GM23248 (cell line): ENCODE data around the gene PLA2G10.

Experiments used
- EZH2 ChIP-seq: fragments of 200-600 bp; sonication (generic); IDR thresholded peaks from 2 replicates; pipeline ENCODE4 v1.6.1; 2018; ENCODE audit warnings: antibody characterized with exemption, mild to moderate bottlenecking; ENCODE audit not compliant: insufficient read depth, poor library complexity, severe bottlenecking
- EZH2phosphoT487 ChIP-seq: fragments of 200-600 bp; sonication (generic); IDR thresholded peaks from 2 replicates; pipeline ENCODE4 v1.6.1; 2018; ENCODE audit warnings: antibody characterized with exemption, moderate library complexity, mild to moderate bottlenecking, low read depth; ENCODE audit not compliant: insufficient read depth

- TF ChIP-seq EZH2phosphoT487 (no peak), EZH2 (no peak)
Observed at GRCh38 chr16:14649816-14650215, 44.3 kb downstream of the PLA2G10 start.
